Thyroid gland (tissue), 4 donors: ENCODE measurements around the gene DUS3L.

Experiments
- POLR2A ChIP-seq, 2 donors: fragments of 450-650 bp; IDR thresholded peaks; one replicate each; pipeline ENCODE4 v1.6.1; 2017; ENCODE audit warnings: antibody characterized with exemption in 2 of 2, mild to moderate bottlenecking in 2 of 2, moderate library complexity in 1 of 2
- TF ChIP-seq, protein P1 (sequence below), 6 experiments: fragments of 200-600 bp in 3 of 6; fragments of 450-650 bp in 3 of 6; sonication (generic) in 3 of 6; IDR thresholded peaks; one replicate each; pipeline ENCODE4 v1.5.1; 2016 to 2019; ENCODE audit warnings: antibody characterized with exemption in 6 of 6, mild to moderate bottlenecking in 2 of 6, inconsistent platforms in 1 of 6, moderate library complexity in 1 of 6

DNA sequence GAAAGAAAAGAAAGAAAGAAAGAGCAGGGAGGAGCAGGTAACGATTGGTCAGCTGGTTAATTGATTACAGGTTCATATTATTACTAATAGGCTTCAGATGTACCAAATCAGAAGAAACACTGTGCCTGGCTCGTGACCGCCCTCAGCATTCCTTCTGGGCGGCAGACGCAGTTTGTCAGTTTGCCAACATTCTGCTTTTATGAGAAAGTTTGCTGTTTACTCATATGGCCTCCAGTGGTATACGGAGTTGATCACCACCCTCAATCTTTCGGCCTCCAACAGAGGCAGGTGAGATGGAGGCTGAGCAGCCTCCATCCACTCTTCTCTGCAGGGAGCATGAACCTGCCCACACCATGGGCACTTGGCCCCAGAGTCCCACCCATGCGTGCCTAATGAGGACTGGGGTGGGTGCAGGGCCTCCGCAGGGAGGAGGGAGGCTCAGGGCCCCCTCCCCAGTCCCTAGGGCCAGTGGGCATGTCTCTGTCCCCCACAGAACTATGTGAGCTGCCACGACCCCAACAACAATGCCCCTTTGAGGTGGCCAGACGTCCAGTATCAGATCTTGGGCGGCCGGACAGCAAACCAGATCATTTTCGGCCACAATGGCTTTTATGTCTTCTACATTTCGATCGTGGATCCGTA, 15.2 kb downstream of the DUS3L start:
- TF ChIP-seq POLR2A (IDR thresholded peaks at IDR 0.05) = no peak
- TF ChIP-seq, protein P1, sequence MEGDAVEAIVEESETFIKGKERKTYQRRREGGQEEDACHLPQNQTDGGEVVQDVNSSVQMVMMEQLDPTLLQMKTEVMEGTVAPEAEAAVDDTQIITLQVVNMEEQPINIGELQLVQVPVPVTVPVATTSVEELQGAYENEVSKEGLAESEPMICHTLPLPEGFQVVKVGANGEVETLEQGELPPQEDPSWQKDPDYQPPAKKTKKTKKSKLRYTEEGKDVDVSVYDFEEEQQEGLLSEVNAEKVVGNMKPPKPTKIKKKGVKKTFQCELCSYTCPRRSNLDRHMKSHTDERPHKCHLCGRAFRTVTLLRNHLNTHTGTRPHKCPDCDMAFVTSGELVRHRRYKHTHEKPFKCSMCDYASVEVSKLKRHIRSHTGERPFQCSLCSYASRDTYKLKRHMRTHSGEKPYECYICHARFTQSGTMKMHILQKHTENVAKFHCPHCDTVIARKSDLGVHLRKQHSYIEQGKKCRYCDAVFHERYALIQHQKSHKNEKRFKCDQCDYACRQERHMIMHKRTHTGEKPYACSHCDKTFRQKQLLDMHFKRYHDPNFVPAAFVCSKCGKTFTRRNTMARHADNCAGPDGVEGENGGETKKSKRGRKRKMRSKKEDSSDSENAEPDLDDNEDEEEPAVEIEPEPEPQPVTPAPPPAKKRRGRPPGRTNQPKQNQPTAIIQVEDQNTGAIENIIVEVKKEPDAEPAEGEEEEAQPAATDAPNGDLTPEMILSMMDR (IDR thresholded peaks at IDR 0.05) = no peak
